22Rv1 (cell line): ENCODE measurements around the gene FAM83E.

Experiments used
- CTCF ChIP-seq: fragments of 450-650 bp; IDR thresholded peaks from 2 replicates; pipeline ENCODE4 v1.5.1; 2017; ENCODE audit warnings: mild to moderate bottlenecking
- ZFX ChIP-seq: fragments of 450-650 bp; IDR thresholded peaks from 2 replicates; pipeline ENCODE4 v1.6.1; 2017; ENCODE audit warnings: antibody characterized with exemption, borderline replicate concordance

DNA sequence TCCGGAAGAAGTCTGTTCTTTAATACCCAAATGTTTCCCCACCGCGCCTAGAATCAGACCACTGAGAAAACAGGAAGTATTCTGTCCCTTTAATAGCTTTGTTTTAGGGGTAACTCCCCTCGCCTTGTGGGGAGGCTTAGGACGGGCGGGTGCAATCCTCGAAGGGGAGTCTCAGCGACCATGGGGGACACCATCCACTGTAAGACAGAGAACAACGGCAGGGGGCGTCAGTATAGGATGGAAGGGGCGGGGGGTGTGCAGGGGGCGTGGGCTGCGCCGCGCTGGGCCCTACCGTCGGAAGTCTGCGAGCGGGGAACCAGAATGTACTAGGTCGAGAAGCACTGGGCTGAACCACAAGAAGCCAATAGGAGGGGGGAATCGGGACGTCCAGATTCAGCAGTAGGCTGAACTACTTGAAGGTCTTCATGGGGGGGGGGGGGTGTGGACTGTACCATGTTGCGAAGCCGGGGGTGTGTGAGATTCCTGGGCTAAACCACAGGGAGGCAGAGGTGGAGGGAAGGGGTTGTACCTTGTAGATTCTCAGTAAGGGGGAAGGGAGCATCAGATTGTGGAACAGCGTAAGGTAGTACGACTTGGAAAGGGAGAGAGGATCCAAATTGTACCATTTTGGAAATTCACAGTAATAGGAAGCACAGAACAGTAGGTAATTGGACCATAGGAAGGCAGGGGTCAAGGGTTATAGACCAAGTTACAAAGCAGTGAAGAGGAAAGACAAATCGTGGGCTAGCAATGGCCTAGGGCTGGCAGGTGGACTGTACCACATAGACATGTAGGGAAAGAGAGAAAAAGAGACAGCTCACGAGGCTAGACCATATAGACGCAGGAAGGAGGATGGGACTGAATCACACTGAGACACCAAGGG, 23.3 kb upstream of the FAM83E start:
- TF ChIP-seq CTCF (peak; percentile 15; the same call in 1 of the 2 replicates), ZFX (no peak)
